Measurements from ENCODE around the gene NAALADL2. TPM values are rescaled to one million over a fixed set of nuclear protein-coding genes. Genes with fewer than 3 reads are reported as not detected.

The NAALADL2 gene
- total RNA-seq, 4 donors from 2014 or later, result 7.0 to 34.7 (median 18.4) TPM

- H3K27ac ChIP-seq, result no peak overlapping the region
- no peak overlapping the region for H3K4me3 ChIP-seq
- no peaks in the 10 kb centered on the region for H3K36me3 ChIP-seq
- TF ChIP-seq CTCF (IDR thresholded peaks at IDR 0.05), result no peak
- TF ChIP-seq POLR2A (IDR thresholded peaks at IDR 0.05), result no peak
- H3K27me3 ChIP-seq, result no peaks in the 10 kb centered on the region
- no peaks in the 10 kb centered on the region for H3K9me3 ChIP-seq
- no peaks in the 10 kb centered on the region for H3K4me1 ChIP-seq
- DNase-seq, result no peak
These were observed 10.3 kb downstream of the NAALADL2 start for GRCh38 chr3:174869448-174869847.

- no peaks in the 10 kb centered on the region for H3K9me3 ChIP-seq
- TF ChIP-seq POLR2A (IDR thresholded peaks at IDR 0.05), result no peak
- no peak for TF ChIP-seq CTCF (IDR thresholded peaks at IDR 0.05)
- H3K27me3 ChIP-seq, result no peaks in the 10 kb centered on the region
- H3K36me3 ChIP-seq, result no peaks in the 10 kb centered on the region
- H3K4me3 ChIP-seq, result no peak overlapping the region
- H3K4me1 ChIP-seq, result no peaks in the 10 kb centered on the region
- no peak overlapping the region for H3K27ac ChIP-seq
- DNase-seq, result no peak
These were observed 14.9 kb downstream of the NAALADL2 start for GRCh38 chr3:174873832-174874657.

- no peak overlapping the region for H3K4me3 ChIP-seq
- TF ChIP-seq CTCF (IDR thresholded peaks at IDR 0.05) (no peak), POLR2A (IDR thresholded peaks at IDR 0.05) (no peak)
- H3K4me1 ChIP-seq, result no peaks in the 10 kb centered on the region
- H3K36me3 ChIP-seq, result no peaks in the 10 kb centered on the region
- no peak overlapping the region for H3K27ac ChIP-seq
- no peak for DNase-seq
- no peaks in the 10 kb centered on the region for H3K27me3 ChIP-seq
- H3K9me3 ChIP-seq, result no peaks in the 10 kb centered on the region
These were observed 23.7 kb downstream of the NAALADL2 start for GRCh38 chr3:174882789-174883188.

GRCh38 chr3:174883881-174884675 lies 24.9 kb downstream of the NAALADL2 start:
- DNase-seq, result no peak
- TF ChIP-seq CTCF (IDR thresholded peaks at IDR 0.05) (no peak), POLR2A (IDR thresholded peaks at IDR 0.05) (no peak)
- no peaks in the 10 kb centered on the region for H3K36me3 ChIP-seq
- H3K9me3 ChIP-seq, result no peaks in the 10 kb centered on the region
- H3K4me1 ChIP-seq, result no peaks in the 10 kb centered on the region
- H3K4me3 ChIP-seq, result no peak overlapping the region
- H3K27me3 ChIP-seq, result no peaks in the 10 kb centered on the region
- no peak overlapping the region for H3K27ac ChIP-seq

- TF ChIP-seq POLR2A (IDR thresholded peaks at IDR 0.05) (no peak), CTCF (IDR thresholded peaks at IDR 0.05) (no peak)
- no peaks in the 10 kb centered on the region for H3K36me3 ChIP-seq
- H3K27ac ChIP-seq, result no peak overlapping the region
- DNase-seq, result no peak
- H3K4me1 ChIP-seq, result no peaks in the 10 kb centered on the region
- no peak overlapping the region for H3K4me3 ChIP-seq
- H3K27me3 ChIP-seq, result no peaks in the 10 kb centered on the region
- H3K9me3 ChIP-seq, result no peaks in the 10 kb centered on the region
These were observed 25.8 kb downstream of the NAALADL2 start for GRCh38 chr3:174884776-174885568.
